ENCODE data around the gene ABHD17A. TPM values are rescaled to one million over a fixed set of nuclear protein-coding genes. Genes with fewer than 3 reads are reported as not detected.

ABHD17A gene
- 10 to 100 TPM; 33.3 to 37.7 (median 34.9) TPM for polyA plus RNA-seq (ENCODE audit: insufficient read length in 3 of 3)

DNA sequence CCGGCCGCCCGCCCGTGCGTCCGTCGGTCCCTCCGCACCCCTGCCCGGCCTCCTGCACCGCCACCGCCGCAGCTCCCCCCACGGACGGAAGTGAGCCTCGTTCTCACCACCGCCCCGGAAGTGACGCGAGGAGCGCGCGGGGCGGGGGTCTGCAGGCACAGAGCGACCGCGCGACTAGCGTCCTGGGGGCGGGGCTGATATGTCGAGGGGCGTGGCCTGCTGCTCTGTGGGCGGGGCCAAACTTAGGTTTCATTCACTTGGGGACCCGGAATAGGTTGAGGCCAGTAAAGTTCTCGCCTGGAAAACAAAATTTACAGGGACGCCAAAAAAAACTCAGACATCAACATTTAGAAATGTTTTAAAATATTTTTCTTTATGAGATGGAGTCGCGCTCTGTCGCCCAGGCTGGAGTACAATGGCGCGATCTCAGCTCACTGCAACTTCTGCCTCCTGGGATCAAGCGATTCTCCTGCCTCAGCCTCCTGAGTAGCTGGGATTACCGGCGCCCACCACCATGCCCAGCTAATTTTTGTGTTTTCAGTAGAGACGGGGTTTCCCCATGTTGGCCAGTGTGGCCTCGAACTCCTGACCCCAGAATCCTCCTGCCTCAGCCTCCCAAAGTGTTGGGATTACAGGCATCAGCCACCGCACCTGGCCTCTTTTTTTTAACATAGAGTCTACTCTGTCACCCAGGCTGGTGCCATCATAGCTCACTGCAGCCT, at the start of gene ABHD17A:
Gene ABHD17A (minus strand): TSS at position 99 of the 722 bp plus-strand sequence. CDS start 3,930 bp downstream, outside the sequence.
- DNase-seq (ENCODE audit: low read depth in 3 of 3, low spot score in 2 of 3) = peak in 2 of 3 donors; percentile 90 to 91

DNA sequence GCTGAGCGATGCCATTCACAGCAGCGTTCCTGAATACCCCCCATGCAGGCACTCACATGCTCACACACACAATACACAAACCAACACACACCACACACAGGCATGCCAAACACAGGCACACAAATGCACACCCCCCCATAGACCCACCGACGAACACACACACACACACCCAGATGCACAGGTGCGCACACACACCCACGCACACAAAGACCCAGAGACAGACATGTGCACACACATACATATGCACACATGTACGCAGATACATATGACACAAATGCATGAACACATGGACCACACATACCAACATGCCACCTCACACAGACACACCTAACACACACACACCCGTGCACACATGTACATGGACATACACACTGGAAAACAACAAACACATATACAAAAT, 48.6 kb upstream of the ABHD17A start:
- DNase-seq (ENCODE audit: low read depth in 3 of 3, low spot score in 2 of 3) = no peak

DNA sequence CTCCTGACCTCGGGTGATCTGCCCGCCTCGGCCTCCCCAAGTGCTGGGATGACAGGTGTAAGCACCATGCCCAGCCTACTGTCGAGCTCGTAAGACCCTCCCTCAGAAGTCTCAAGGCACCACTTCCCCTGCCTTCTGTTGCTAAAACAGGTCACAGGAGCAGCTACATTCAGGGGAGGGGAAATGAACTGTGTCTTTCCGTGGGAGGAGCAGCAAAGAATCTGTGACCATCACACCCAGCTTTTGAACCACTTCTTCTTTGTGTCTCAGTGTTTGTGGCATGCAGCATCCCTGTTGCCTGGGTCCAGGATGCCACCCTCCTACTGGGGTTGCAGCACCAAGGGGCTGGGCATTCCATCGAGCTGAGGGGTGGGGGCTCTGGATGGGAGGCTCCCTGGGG, 47.9 kb upstream of the ABHD17A start:
- no peak for DNase-seq (ENCODE audit: low read depth in 3 of 3, low spot score in 2 of 3)

DNA sequence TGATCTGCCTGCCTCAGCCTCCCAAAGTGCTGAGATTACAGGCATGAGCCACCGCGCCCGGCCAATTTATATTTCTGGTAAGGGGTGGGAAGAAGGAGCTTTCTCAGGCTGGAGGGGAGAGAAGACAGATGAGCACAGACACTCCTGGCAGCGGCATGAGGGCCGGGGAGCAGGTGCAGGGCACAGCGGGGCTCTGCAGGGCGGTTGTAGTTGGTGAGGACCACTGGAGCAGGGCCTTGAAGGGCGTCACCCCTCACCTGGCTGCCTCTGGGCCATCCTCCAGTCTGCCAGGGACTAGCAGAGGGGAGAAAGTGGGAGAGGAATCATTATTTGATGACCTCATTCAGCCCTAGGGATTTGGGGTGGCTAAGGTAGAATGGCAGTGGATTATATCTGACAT, 47.1 kb upstream of the ABHD17A start:
- no peak for DNase-seq (ENCODE audit: low read depth in 3 of 3, low spot score in 2 of 3)

DNA sequence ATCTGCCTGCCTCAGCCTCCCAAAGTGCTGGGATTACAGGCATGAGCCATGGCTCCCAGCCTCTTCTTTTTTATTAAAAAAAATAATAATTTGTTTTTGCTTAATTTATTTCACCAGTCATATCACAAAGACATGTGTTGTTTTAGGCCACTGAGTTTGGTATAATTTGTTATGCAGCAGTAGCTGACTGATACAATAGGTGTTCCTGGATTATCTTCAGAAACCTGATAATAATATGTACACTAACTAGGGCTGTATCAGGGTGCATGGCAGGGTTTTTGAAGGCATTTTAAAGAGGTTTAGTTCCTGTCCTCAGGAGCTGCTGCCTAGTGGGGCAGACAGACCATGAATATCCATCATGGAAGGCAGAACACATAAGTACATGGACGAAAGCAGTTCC, 46.1 kb upstream of the ABHD17A start:
- DNase-seq (ENCODE audit: low read depth in 3 of 3, low spot score in 2 of 3) = no peak

DNA sequence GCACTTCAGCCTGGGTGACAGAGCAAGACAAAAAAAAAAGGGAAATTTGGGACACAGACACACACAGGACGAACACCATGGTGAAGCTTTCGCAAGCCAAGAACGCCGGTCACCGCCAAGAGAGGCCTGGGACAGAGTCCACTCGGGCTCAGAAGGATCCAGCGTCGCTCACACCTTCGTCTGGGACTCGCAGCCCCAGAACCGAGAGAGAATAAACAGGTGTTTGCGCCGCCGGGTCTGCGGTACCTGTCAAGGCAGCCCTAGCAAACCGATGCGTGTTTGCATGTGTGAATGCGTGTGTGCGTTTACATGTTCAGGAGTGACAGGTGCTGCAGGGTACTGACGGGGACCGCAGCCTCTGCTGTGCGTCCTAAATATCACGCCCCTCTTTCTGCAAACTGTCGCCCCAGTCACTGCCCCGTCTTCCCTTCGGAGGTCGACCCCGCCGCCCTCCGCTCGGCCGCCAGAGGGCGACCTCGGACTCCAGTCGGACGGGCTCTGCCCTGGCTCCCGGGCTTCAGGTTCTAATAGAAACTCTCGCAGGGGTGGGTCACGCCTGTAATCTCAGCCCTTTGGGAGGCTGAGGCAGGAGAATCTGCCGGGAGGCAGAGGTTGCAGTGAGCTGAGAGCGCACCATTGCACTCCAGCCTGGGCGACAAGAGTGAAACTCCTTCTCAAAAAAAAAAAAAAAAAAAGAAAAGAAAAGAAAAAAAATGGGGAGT, 43.9 kb upstream of the ABHD17A start:
- no peak for DNase-seq (ENCODE audit: low read depth in 3 of 3, low spot score in 2 of 3)

DNA sequence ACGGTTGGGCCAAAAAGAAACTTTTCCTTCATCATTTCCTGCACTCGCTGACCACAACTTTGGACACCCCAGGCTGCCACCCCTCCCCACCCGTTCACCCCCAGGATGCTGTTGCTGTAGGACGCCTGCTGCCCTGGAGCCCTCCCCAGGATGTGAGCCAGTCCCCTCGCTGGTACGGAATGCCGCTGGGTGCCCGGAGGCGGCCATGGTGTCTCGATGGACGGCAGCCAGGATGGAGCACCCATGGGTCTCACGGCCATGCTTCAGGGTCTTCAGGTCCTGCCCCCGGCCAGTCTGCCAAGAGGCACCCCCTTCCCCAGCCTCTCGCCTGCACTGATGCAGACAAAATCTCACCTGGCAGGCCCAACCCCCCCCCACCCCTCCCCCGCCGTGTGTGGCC, 40.2 kb upstream of the ABHD17A start:
- DNase-seq (ENCODE audit: low read depth in 3 of 3, low spot score in 2 of 3) = no peak

DNA sequence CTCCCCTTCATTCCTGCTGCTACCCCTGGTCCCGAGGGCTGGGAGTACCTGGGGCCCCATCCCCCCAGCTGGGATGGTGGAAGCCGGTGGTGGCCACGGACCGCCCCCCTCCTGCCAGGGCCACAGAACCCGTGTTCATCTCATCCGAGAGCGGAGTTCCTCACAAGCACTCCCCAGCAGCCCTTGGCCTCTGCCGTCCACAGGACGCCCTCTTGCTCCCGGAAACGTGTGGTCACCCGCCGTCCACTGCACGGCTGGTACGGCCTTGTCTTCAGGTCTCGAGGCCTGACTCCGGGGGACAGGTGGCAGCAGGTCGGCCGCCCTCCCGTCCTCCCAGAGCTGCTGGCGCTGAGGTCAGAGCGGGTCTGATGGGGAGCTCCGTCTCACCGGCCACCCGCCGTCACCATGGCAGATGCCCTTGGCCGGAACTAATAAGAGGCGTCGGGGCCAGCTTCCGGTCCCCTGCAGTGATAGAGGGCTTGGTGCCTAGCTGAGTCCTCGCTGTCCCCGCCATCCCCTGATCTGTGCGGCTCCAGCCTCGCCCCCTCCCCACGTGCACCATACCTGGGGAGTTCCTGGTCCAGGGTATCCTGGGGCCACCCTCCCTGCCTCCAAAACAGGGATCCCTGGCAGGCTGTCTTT, 39.1 kb upstream of the ABHD17A start:
- no peak for DNase-seq (ENCODE audit: low read depth in 3 of 3, low spot score in 2 of 3)

DNA sequence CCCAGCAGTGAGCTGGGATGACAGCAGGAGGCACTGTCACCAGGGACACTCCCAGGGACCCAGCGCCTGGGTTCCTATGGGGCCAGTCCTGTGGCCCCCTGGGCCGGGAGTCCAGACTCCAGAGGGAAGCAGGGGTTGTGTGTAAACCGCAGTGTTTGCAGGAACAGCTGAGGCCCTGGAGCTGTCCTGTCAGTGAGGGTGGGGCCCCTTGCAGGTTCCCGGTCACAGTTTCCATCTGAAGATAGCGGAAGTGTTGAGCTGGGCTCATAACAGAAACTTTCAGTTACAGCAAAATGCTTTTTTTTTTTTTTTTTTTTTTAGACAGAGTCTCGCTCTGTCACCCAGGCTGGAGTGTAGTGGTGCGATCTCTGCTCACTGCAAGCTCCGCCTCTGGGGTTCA, 38.0 kb upstream of the ABHD17A start:
- no peak for DNase-seq (ENCODE audit: low read depth in 3 of 3, low spot score in 2 of 3)

DNA sequence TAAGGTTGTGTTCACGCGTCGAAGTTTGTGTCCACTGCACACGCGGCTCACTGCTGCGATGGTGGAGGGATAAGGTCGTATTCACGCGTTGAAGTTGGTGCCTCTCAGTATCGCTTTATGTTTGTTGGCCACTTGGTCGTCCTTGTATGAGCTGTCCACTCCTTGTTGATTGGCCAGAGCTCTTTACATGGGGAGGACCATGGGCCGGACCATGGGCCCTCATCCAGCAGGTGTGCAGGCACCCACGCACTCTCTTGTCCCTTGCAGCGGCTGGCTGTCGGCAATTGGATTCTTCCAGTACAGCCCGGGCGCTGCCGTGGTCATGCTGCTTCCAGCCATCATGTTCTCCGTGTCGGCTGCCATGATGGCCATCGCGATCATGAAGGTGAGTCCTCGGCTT, 37.5 kb upstream of the ABHD17A start:
- DNase-seq (ENCODE audit: low read depth in 3 of 3, low spot score in 2 of 3) = no peak

DNA sequence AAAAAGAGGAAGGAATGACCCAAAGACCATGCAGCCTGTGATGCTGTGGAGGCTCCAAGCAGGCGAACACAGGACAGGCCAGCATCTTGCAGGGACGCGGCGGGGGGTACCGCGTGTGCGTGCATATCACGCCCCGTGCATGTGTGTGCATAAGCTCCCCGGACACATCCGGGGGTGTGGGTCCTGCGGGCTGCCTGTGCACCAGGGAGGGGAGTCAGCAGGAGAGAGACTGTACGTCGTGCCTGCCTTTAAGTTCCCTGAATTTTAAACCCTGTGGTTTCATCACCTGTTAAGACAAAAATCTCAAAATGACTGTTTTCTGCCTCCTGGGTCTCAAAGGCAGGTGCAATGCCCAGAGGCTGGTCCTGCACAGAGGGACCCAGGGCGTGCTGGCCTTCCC, 36.5 kb upstream of the ABHD17A start:
- no peak for DNase-seq (ENCODE audit: low read depth in 3 of 3, low spot score in 2 of 3)

DNA sequence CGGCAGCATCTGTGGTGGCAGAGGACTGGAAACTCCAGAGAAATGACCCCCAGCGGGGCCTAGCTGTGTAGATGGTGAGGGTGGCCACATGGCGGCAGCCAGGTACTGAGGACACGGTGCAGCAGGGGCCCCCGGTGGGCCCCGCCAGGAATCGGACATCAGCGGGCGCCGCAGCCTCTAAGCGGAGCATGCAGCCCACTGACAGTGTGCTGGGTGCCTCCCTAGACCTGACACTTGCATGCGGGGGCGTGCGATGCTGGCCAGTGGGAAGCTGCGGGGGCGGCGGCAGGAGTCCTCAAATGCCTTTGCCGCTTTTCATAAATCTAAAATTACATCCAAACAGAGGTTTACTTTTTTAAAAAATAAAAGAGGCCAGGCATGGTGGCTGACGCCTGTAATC, 36.0 kb upstream of the ABHD17A start:
- no peak for DNase-seq (ENCODE audit: low read depth in 3 of 3, low spot score in 2 of 3)

DNA sequence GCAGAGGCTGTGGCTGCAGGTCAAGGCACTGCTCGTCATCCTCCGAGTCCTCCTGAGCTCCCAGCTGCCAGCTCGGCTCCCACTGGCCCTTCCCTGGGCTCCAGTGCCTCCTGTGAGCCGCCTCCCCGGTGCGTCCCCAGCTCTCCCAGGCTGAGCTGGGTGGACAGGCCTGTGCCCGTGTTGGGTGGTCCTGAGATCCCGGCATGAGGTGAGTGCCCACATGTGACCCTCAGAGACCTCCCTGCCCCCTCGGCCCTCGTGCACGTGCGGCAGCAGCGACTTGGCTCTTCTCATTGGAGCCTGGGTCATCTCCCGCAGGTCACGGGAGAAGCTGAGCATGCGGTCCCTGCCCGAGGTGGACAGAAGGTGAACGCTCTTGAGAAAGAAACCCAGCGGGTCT, 35.3 kb upstream of the ABHD17A start:
- DNase-seq (ENCODE audit: low read depth in 3 of 3, low spot score in 2 of 3) = no peak

DNA sequence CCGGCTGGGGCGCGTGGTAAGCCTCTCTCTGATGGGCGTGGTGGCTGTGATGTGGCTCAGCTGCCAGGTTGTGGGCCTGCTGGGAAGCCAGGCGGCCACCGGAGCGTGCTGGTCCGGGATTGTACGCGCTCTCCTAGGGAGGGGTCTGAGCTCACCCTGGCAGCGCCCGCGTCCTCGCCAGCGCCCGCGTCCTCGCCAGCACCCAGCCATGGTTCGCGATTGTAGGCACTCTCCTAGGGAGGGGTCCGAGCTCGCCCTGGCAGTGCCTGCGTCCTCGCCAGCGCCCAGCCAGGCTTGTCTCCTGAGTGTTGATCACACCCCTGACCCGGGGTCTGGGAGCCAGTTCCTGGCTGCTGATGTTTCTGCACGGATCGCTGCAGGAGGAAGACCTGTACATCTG, 33.7 kb upstream of the ABHD17A start:
- no peak for DNase-seq (ENCODE audit: low read depth in 3 of 3, low spot score in 2 of 3)

DNA sequence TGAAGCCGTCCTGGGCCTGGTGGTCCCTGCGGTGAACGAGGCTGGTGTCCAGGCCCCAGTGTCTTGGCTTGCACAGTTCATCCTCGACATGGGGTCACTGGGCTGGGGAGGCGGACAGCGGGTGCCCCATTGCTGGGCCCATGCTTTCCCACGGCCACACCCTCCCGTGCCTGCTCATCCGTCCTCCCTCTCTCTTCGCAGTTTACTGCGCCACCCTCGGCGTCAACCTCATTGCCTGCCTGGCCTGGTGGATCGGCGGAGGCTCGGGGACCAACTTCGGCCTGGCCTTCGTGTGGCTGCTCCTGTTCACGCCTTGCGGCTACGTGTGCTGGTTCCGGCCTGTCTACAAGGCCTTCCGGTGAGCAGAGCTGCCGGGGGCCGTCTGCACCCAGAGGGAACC, 32.6 kb upstream of the ABHD17A start:
- no peak for DNase-seq (ENCODE audit: low read depth in 3 of 3, low spot score in 2 of 3)

DNA sequence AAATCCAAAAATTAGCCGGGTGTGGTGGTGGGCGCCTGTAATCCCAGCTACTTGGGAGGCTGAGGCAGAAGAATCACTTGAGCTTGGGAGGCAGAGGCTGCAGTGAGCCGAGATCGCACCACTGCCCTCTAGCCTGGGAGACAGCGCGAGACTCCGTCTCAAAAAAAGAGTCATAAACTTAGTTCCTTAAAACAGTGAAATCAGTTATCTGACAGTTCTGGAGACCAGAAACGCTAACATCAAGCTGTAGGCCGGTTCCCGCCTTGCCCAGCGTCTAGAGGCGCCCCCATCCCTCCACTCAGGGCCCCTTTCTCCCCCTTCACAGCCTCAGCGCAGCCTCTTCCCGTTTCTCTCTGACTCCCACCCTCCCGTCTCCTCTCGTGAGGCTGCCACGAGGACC, 31.9 kb upstream of the ABHD17A start:
- DNase-seq (ENCODE audit: low read depth in 3 of 3, low spot score in 2 of 3) = no peak

DNA sequence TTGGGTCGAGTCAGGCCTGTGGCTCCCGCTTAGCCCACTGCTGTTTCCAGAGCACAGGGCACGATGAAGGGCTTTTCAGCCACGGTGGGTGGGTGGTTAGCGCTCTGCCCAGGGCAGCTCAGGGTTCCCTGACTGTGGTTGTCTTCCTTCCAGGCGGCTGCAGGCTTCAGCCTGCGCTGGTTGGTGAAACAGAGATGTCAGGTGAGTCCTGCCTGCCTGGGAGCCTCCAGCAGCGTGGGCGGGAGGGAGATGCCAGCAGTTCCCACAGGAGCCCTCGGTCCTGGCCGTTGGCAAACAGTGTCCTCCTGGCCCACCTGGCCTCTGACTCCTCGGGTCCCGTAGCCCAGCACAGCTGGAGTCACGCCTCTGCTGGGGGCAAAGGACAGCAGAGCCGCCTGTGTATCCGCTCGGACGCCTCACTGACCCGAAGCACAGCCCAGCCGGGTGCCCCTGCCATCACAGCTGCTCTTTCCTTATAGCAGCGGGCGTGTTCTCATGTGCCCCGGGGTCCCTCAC, 29.6 kb upstream of the ABHD17A start:
- no peak for DNase-seq (ENCODE audit: low read depth in 3 of 3, low spot score in 2 of 3)

DNA sequence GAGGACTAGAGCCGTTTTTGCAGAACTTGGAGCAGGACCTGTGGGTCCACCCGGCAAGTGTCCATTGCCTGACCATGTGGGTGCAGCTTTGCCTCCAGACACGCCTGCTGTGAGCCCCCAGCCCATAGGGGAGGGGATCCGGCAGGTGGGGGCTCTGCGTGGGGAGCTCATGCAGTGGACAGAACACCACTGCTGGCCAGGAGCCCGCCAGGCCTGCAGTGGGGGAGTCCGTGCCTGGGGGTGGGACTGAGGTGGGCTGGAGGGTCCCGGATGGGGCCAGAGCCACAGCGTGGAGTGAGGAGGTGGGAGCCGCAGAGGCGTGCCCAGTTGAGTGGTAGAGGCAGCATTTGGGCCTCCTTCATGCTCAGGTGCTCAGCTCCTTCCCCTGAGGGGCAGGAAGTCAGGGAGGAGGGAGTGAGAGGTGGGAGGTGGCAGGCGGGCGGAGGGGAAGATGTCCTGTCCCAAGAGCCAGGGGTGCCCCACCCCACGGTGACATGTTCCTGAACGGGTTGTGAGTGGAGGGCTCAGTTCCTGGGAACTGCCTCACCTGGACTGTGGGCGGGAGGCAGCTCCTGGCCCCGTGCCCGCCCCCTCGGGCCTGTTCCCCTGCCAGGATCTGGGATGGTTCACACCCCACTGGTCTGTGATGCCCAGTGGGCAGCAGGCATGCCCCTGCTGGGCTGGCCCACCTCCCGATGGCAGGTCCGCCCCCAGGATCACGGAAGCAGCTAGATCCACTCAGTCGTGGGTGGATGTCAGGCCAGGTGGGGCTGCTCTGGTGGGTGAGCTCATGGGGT, 28.7 kb upstream of the ABHD17A start:
- DNase-seq (ENCODE audit: low read depth in 3 of 3, low spot score in 2 of 3) = no peak

DNA sequence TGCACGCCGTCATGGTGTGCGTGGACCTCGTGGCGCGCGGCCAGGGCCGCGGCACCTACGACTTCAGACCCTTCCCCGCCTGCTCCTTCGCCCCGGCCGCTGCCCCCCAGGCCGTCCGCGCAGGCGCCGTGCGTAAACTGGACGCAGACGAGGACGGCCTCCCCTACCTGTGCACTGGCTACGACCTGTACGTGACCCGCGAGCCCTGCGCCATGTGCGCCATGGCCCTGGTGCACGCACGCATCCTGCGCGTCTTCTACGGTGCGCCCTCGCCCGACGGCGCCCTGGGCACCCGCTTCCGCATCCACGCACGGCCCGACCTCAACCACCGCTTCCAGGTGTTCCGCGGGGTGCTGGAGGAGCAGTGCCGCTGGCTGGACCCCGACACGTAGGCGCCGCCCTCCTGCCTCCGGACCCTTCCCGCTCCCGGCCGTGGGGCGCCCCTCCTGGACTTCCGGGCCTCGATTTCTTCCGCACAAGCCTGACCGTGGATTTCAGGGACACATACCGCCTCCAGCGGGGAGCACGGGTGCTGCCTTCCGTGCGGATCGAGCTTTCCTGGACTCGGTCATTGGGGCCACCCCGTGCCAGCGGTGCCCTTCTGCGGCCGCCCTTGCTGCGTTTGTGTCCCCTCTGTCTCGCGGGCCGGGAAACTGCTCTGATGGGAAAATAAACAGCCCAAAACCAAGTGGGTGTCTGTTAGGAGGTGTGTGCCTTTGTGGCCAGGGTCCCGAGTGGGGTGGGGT, 27.6 kb upstream of the ABHD17A start:
- no peak for DNase-seq (ENCODE audit: low read depth in 3 of 3, low spot score in 2 of 3)

DNA sequence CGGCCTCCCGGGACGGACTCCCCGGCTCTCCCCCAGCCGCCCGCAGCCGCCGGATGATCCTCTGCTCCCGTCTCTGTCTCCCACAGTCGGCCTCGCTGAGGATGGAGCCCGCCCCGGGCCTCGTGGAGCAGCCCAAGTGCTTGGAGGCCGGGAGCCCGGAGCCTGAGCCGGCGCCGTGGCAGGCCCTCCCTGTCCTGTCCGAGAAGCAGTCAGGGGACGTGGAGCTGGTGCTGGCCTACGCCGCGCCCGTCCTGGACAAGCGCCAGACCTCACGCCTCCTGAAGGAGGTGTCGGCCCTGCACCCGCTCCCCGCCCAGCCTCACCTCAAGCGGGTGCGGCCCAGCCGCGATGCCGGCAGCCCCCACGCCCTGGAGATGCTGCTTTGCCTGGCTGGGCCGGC, 26.7 kb upstream of the ABHD17A start:
- no peak for DNase-seq (ENCODE audit: low read depth in 3 of 3, low spot score in 2 of 3)

Measured in right renal cortex interstitium (tissue), 3 donors.